Left lung (tissue), 10 donors: ENCODE data around the gene LNP1. TPM values are rescaled to one million over a fixed set of nuclear protein-coding genes. Genes with fewer than 3 reads are reported as not detected.
A peak's percentile ranks its signal among the peaks of the same experiment; 100 is the strongest.

Experiments
- ATAC-seq: fragments of 200-7000 bp; cut with Tn5 transposase; one replicate; pipeline ENCODE4 v1.9.1; 2020; ENCODE audit warnings: moderate library complexity
- DNase-seq, 4 donors: peaks; one replicate each; pipeline ENCODE4 v3.0.0-alpha.2; 2013 to 2020
- H3K27ac ChIP-seq, 2 donors: fragments of 200-600 bp; sonication (generic) in 1 of 2; one replicate each; pipeline versions ENCODE4 v1.5.0 to v1.8.0; 2020 to 2021
- H3K27me3 ChIP-seq, 2 donors: fragments of 200-600 bp; sonication (generic) in 1 of 2; one replicate each; pipeline versions ENCODE4 v1.5.0 to v1.8.0; 2020 to 2021
- H3K36me3 ChIP-seq, 2 donors: fragments of 200-600 bp; sonication (generic) in 1 of 2; one replicate each; pipeline versions ENCODE4 v1.5.0 to v1.8.0; 2020 to 2021
- H3K4me1 ChIP-seq, 2 donors: fragments of 200-600 bp; one replicate each; pipeline ENCODE4 v1.8.0; 2021
- H3K4me3 ChIP-seq, 2 donors: fragments of 200-600 bp; sonication (generic) in 1 of 2; one replicate each; pipeline versions ENCODE4 v1.5.0 to v1.8.0; 2020 to 2021; ENCODE audit warnings: mild to moderate bottlenecking in 1 of 2
- H3K9me3 ChIP-seq, 2 donors: fragments of 200-600 bp; sonication (generic) in 1 of 2; one replicate each; pipeline versions ENCODE4 v1.5.0 to v1.8.0; 2020 to 2021
- intact Hi-C, 2 donors: fragments of 100-400 bp; cut with DNase I; formaldehyde crosslinking; loops; one replicate each; pipeline versions ENCODE4 v1.11.2 to v1.14.2; 2022
- polyA plus RNA-seq, 6 donors: library from polyadenylated mRNA; unstranded; fragments of 120-200 nt; gene quantifications; one replicate each; pipeline ENCODE4 v1.2.1, GENCODE V29; 2013; ENCODE audit not compliant: insufficient read length in 6 of 6
- total RNA-seq, 2 donors: library from RNA; stranded (reverse); fragmentation: NEBNext Ultra II Directional; extraction: Animal tissue kit (Norgen Biotek cat#: 25700); gene quantifications; one replicate each; pipeline ENCODE4 v1.2.1, GENCODE V29; 2021
- TF ChIP-seq, protein P1 (sequence below), 2 donors: fragments of 200-600 bp; sonication (generic) in 1 of 2; IDR thresholded peaks; one replicate each; pipeline versions ENCODE4 v1.5.0 to v1.8.0; 2021; ENCODE audit warnings: antibody characterized with exemption in 2 of 2
- donor health status: DM: no; HTN: yes; CAD: no.
- donor health status: DM: no; HTN: no; CAD: no.

Gene LNP1
- total and polyA plus RNA-seq, 8 donors: 1.4 to 13.0 (median 9.0) TPM

DNA sequence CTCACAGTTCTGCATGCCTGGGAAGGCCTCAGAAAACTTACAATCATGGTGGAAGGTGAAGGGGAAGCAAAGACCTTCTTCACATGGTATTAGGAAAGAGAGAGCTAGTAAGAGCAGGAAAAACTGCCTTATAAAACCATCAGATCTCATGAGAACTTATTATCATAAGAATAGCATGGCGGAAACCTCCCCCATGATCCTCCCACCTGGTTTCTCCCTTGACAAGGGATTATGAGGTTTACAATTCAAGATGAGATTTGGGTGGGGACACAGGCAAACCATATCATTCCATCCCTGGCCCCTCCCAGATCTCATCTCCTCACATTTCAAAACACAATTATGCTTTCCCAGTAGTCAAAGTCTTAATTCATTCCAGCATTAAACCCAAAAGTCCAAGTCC, 56.5 kb downstream of the LNP1 start:
- Histone ChIP-seq H3K9me3 (no peaks in the 10 kb centered on the region), H3K27ac (no peak overlapping the region), H3K4me1 (no peaks in the 10 kb centered on the region), H3K4me3 (no peak overlapping the region), H3K27me3 (no peaks in the 10 kb centered on the region), H3K36me3 (no peaks in the 10 kb centered on the region)
- ATAC-seq: no peak
- TF ChIP-seq, protein P1, sequence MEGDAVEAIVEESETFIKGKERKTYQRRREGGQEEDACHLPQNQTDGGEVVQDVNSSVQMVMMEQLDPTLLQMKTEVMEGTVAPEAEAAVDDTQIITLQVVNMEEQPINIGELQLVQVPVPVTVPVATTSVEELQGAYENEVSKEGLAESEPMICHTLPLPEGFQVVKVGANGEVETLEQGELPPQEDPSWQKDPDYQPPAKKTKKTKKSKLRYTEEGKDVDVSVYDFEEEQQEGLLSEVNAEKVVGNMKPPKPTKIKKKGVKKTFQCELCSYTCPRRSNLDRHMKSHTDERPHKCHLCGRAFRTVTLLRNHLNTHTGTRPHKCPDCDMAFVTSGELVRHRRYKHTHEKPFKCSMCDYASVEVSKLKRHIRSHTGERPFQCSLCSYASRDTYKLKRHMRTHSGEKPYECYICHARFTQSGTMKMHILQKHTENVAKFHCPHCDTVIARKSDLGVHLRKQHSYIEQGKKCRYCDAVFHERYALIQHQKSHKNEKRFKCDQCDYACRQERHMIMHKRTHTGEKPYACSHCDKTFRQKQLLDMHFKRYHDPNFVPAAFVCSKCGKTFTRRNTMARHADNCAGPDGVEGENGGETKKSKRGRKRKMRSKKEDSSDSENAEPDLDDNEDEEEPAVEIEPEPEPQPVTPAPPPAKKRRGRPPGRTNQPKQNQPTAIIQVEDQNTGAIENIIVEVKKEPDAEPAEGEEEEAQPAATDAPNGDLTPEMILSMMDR (IDR thresholded peaks at IDR 0.05): no peak
- DNase-seq: no peak
- intact Hi-C loops: no loop called here

DNA sequence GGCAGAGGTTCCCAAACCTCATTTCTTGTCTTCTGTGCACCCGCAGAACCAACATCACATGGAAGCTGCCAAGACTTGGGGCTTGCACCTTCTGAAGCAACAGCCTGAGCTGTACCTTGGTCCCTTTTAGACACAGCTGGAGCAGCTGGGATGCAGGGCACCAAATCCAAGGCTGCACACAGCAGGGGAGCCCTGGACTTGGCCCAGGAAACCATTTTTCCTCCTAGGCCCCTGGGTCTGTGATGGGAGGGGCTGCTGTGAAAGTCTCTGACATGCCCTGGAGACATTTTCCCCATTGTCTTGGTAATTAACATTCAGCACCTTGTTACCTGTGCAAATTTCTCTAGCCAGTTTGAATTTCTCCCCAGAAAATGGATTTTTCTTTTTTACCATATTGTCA, 57.5 kb downstream of the LNP1 start:
- intact Hi-C loops: no loop called here
- no peak for ATAC-seq
- no peaks in the 10 kb centered on the region for H3K9me3 ChIP-seq

DNA sequence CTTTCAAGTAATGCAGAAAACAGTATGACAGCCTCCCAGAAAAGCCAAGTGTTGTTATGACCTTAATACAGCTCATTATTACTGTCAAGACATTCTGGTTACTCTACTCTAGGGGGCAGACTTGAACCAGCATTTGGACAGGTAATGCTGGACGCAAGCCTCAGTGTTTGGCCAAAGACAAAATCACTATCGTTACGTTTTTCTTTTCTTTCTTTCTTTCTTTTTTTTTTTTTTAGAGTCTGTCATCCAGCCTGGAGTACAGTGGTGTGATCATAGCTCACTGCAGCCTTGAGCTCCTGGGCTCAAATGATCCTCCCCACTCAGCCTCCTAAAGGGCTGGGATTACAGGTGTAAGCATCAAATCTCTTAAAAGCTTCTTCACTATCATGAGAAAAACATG, 61.7 kb downstream of the LNP1 start:
- no peaks in the 10 kb centered on the region for H3K36me3 ChIP-seq
- H3K4me1 ChIP-seq: peaks cover 0 to 8% of the 10 kb centered on the region in 2 donors
- no peak overlapping the region for H3K4me3 ChIP-seq
- intact Hi-C loops: no loop called here
- ATAC-seq: peak; percentile 98
- H3K9me3 ChIP-seq: peaks cover 0 to 8% of the 10 kb centered on the region in 2 donors
- H3K27me3 ChIP-seq: no peaks in the 10 kb centered on the region
- TF ChIP-seq, protein P1 (IDR thresholded peaks at IDR 0.05): peak; percentile 57 to 66
- H3K27ac ChIP-seq: no peak overlapping the region
- peak in 2 of 4 donors; percentile 26 to 61 for DNase-seq

More for the DNA sequence above, 57.5 kb downstream of the LNP1 start:
- Histone ChIP-seq H3K27ac (no peak overlapping the region), H3K27me3 (no peaks in the 10 kb centered on the region), H3K36me3 (no peaks in the 10 kb centered on the region), H3K4me3 (no peak overlapping the region), H3K4me1 (no peaks in the 10 kb centered on the region)
- no peak for DNase-seq
- TF ChIP-seq, protein P1 (IDR thresholded peaks at IDR 0.05): no peak

DNA sequence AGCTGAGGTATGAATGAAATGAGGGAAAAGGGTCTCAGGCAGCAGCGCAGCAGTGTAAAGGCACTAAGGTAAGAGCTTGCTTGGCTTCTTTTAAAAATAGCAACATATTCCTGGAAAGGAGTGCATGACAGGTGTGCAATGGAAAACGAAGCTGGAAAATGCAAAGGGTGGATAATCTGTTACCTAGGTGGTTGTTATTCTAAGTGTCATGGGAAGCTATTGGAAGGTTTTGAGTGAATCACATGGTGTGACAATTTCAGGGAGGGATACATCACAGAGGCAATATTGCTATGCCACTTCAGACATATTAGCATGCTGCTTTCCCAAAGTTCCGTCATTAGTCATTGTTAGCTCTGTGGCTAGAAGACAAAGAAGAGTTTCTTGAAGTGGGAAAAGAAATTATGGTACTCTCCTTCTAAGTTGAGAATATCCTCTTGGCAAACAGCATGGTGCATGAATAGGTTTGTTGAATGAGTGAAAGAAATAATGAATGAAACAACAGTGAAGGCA, 62.4 kb downstream of the LNP1 start:
- peaks cover 0 to 8% of the 10 kb centered on the region in 2 donors for H3K4me1 ChIP-seq
- intact Hi-C loops: no loop called here
- no peak overlapping the region for H3K27ac ChIP-seq
- no peak overlapping the region for H3K4me3 ChIP-seq
- peak; percentile 32 for ATAC-seq
- H3K36me3 ChIP-seq: no peaks in the 10 kb centered on the region
- no peaks in the 10 kb centered on the region for H3K27me3 ChIP-seq
- no peak for DNase-seq
- TF ChIP-seq, protein P1 (IDR thresholded peaks at IDR 0.05): no peak
- peaks cover 0 to 15% of the 10 kb centered on the region in 2 donors for H3K9me3 ChIP-seq

DNA sequence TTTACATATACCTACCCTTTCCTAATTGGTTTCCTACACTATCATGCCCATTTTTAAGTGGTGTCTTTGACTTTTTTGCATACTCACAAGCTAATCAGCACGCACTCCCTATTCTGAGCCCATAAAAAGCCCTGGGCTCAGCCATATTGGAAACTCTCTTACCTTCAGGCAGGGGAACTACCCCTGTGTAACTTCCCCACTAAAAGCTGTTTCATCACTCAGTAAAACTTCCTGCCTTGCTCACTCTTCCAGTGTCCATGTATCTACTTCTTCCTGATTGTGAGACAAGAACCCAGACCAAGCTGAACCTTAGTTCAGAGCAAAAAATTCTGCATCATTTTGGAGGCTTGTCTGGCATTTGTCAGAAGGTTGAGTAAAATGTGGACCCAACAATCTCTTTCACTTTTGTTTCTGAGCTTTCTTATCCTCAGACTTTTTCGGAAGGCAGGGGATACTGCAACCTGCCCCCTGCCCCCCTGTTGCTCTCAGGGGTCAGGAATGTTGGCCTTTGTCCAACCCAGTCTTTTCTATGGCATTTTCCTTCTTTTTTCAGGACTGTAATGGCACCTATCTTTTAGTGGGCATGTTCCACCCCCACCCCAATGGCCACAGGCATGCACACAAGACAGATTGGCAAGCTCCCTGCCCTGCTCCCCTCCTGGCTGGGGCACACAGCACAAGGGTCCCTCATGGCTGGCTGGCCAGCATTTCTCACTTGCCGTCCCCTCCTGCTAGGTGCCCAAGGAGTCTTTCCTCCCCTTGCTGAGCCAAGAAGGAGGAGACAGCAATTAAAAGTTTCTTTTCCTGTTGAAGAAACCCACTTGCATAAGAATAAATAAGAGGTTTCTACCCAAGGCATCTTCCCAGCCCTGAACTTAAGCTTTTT, 64.8 kb downstream of the LNP1 start:
- Histone ChIP-seq H3K27me3 (no peaks in the 10 kb centered on the region), H3K4me1 (peaks cover 0 to 8% of the 10 kb centered on the region in 2 donors), H3K27ac (peak overlapping the region in 1 of 2 donors; percentile 41), H3K36me3 (no peaks in the 10 kb centered on the region), H3K4me3 (no peak overlapping the region), H3K9me3 (peaks cover 0 to 23% of the 10 kb centered on the region in 2 donors)
- no peak for ATAC-seq
- no peak for DNase-seq
- TF ChIP-seq, protein P1 (IDR thresholded peaks at IDR 0.05): no peak
- intact Hi-C loops: loop anchor here in 1 of 2 donors (5.0 kb wide), 1 partner anchor 126 kb away; no protein-coding TSS in a partner anchor
